HEK293 (cell line): ENCODE data around the gene EN2.

Experiments used
- ATF2 ChIP-seq: fragments of 450-650 bp; formaldehyde crosslinking; IDR thresholded peaks from 2 replicates; pipeline ENCODE4 v1.5.1; 2016; ENCODE audit warnings: missing biosample characterization, missing genetic modification characterization, low read depth
- CTCF ChIP-seq: fragments of 450-650 bp; formaldehyde crosslinking; IDR thresholded peaks from 2 replicates; pipeline ENCODE4 v1.5.1; 2016; ENCODE audit warnings: missing biosample characterization, missing genetic modification characterization
- TCF7L2 ChIP-seq: IDR thresholded peaks from 2 replicates; pipeline ENCODE4 v1.6.1; 2011; ENCODE audit warnings: low read depth, mild to moderate bottlenecking, inconsistent platforms, low read length, moderate library complexity, borderline replicate concordance
- ZBTB17 ChIP-seq: fragments of 450-650 bp; formaldehyde crosslinking; IDR thresholded peaks from 2 replicates; pipeline ENCODE4 v1.5.1; 2016; ENCODE audit warnings: missing biosample characterization, missing genetic modification characterization
- ZBTB48 ChIP-seq: fragments of 450-650 bp; formaldehyde crosslinking; IDR thresholded peaks from 2 replicates; pipeline ENCODE4 v1.5.1; 2016; ENCODE audit warnings: missing biosample characterization, missing genetic modification characterization
- ZBTB49 ChIP-seq: fragments of 450-650 bp; formaldehyde crosslinking; IDR thresholded peaks from 2 replicates; pipeline ENCODE4 v1.5.1; 2016; ENCODE audit warnings: missing biosample characterization, missing genetic modification characterization, low read depth
- ZNF112 ChIP-seq: fragments of 450-650 bp; formaldehyde crosslinking; IDR thresholded peaks from 2 replicates; pipeline ENCODE4 v1.5.0; 2017; ENCODE audit warnings: missing biosample characterization, missing genetic modification characterization
- ZNF366 ChIP-seq: fragments of 450-650 bp; formaldehyde crosslinking; conservative IDR thresholded peaks from 2 replicates; pipeline ENCODE4 v1.5.1; 2016; ENCODE audit warnings: missing biosample characterization, missing genetic modification characterization
- ZNF561 ChIP-seq: fragments of 450-650 bp; IDR thresholded peaks from 2 replicates; pipeline ENCODE4 v1.5.1; 2018; ENCODE audit warnings: missing biosample characterization, missing genetic modification characterization, borderline replicate concordance
- ZNF629 ChIP-seq: fragments of 450-650 bp; formaldehyde crosslinking; IDR thresholded peaks from 2 replicates; pipeline ENCODE4 v1.5.1; 2017; ENCODE audit warnings: missing biosample characterization, missing genetic modification characterization

- TF ChIP-seq CTCF (tag by site-specific recombination) (no peak), ZBTB49 (no peak), ZNF112 (tag by site-specific recombination) (no peak), ZNF366 (no peak), ZBTB17 (tag by site-specific recombination) (peak; percentile 69; the same call in 1 of the 2 replicates), ATF2 (tag by site-specific recombination) (no peak), ZBTB48 (tag by site-specific recombination) (peak; percentile 54; the same call in 1 of the 2 replicates), TCF7L2 (no peak), ZNF561 (tag by site-specific recombination) (peak; percentile 67; the same call in 1 of the 2 replicates), ZNF629 (tag by site-specific recombination) (peak; percentile 54)
Observed at GRCh38 chr7:155456738-155457543, 988 bp upstream of the EN2 start.
